Natural killer cell (primary cell): Measurements from ENCODE around the gene ARL6IP4. TPM values are rescaled to one million over a fixed set of nuclear protein-coding genes. Genes with fewer than 3 reads are reported as not detected.

Experiments used
- ATAC-seq, 3 donors: fragments of 150-1000 bp in 2 of 3; fragments of 200-7000 bp in 1 of 3; cut with Tn5 transposase; 1 replicate in 1 of 3; 2 replicates in 2 of 3; pipeline ENCODE4 v1.10.0; 2021; ENCODE audit warnings: mild to moderate bottlenecking in 2 of 3, moderate library complexity in 2 of 3
- DNase-seq, 2 donors: peaks; one replicate each; pipeline versions ENCODE4 v3.0.0 to v3.0.0-alpha.2; 2013 to 2021; ENCODE audit warnings: mixed read lengths in 1 of 2
- H3K27ac ChIP-seq: one replicate; pipeline ENCODE4 v1.5.1; 2013; ENCODE audit warnings: mild to moderate bottlenecking, low read length
- H3K27me3 ChIP-seq: one replicate; pipeline ENCODE4 v1.6.1; 2013; ENCODE audit warnings: low read length; ENCODE audit not compliant: control insufficient read depth, insufficient read depth
- H3K36me3 ChIP-seq: one replicate; pipeline ENCODE4 v1.6.1; 2013; ENCODE audit warnings: low read length; ENCODE audit not compliant: control insufficient read depth, insufficient read depth
- H3K4me1 ChIP-seq: one replicate; pipeline ENCODE4 v1.6.1; 2013; ENCODE audit warnings: low read length; ENCODE audit not compliant: control insufficient read depth, insufficient read depth
- H3K4me3 ChIP-seq: one replicate; pipeline ENCODE4 v1.5.1; 2013; ENCODE audit warnings: low read length
- H3K9me3 ChIP-seq: one replicate; pipeline ENCODE4 v1.6.1; 2013; ENCODE audit warnings: low read length; ENCODE audit not compliant: control insufficient read depth, insufficient read depth
- H3K27ac Mint-ChIP-seq, 2 donors: one replicate each; pipeline ENCODE4 v1.8.0; 2022; ENCODE audit warnings: mild to moderate bottlenecking in 2 of 2, mixed read lengths in 2 of 2, moderate library complexity in 1 of 2
- H3K27me3 Mint-ChIP-seq, 2 donors: one replicate each; pipeline ENCODE4 v1.8.0; 2022; ENCODE audit warnings: low read depth in 2 of 2, mixed read lengths in 2 of 2
- H3K36me3 Mint-ChIP-seq: one replicate; pipeline ENCODE4 v1.8.0; 2022; ENCODE audit warnings: mixed read lengths
- H3K4me1 Mint-ChIP-seq, 2 donors: one replicate each; pipeline ENCODE4 v1.8.0; 2022; ENCODE audit warnings: mixed read lengths in 2 of 2
- H3K4me3 Mint-ChIP-seq: one replicate; pipeline ENCODE4 v1.8.0; 2022; ENCODE audit warnings: mild to moderate bottlenecking, moderate library complexity, mixed read lengths
- H3K9me3 Mint-ChIP-seq, 2 donors: one replicate each; pipeline ENCODE4 v1.8.0; 2022; ENCODE audit warnings: mixed read lengths in 2 of 2
- WGBS: methylation state at CpG from one replicate; pipeline ENCODE4 v1.1.7; 2013; ENCODE audit warnings: missing lambda C conversion rate; ENCODE audit not compliant: insufficient coverage; 5-methylcytosine and 5-hydroxymethylcytosine counted together
- intact Hi-C: fragments of 100-400 bp; cut with micrococcal nuclease; formaldehyde crosslinking; loops from one replicate; pipeline ENCODE4 v1.14.2; 2022
- total RNA-seq, 4 donors: library from RNA; stranded (reverse); fragments of 120-200 nt in 1 of 4; gene quantifications; one replicate each; pipeline versions ENCODE4 v1.2.3 to v1.2.4, GENCODE V29; 2013 to 2022
- TF ChIP-seq, protein P1 (sequence below): fragments of 200-600 bp; IDR thresholded peaks from one replicate; pipeline ENCODE4 v1.8.0; 2022; ENCODE audit warnings: antibody characterized with exemption

The ARL6IP4 gene
- total RNA-seq, 3 donors from 2014 or later (not counting 1 experiment from before 2014, with no cell fraction given): 97.2 to 136 (median 116) TPM

DNA sequence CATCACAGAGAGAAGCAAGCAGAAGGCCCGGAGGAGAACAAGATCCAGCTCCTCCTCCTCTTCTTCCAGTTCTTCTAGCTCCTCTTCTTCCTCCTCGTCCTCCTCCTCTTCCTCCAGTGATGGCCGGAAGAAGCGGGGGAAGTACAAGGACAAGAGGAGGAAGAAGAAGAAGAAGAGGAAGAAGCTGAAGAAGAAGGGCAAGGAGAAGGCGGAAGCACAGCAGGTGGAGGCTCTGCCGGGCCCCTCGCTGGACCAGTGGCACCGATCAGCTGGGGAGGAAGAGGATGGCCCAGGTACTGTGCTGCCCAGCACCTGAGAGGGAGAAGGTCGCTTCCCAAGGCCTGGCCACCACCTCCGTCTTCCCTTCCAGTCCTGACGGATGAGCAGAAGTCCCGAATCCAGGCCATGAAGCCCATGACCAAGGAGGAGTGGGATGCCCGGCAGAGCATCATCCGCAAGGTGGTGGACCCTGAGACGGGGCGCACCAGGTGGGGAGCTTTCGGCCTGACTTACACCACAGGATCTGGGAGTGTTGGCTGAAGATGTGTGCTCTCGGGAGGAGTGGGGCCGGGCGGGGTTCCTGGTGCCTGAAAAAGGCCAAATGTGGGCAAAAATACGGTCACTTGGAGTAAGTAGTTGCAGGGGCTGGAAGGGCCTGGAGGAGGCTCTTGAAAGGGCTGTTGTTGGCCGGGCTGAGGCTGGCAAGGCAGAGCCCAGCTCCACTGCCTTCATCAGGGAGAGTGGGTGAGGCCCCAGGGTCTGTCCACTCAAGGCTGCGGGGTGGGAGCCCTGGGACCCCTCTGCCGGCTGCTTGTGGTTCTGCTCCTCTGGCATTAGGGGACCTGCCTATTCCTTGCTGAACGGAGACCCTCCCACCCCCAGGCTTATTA is 1.4 kb downstream of the ARL6IP4 start:
- Histone ChIP-seq H3K4me1 (peaks cover 62% of the 10 kb centered on the region), H3K4me3 (peak overlapping the region; percentile 70), H3K27ac (peak overlapping the region; percentile 61), H3K9me3 (no peaks in the 10 kb centered on the region), H3K36me3 (peaks cover 15% of the 10 kb centered on the region), H3K27me3 (no peaks in the 10 kb centered on the region)
- intact Hi-C loops: loop anchor here (5.0 kb wide), 1 partner anchor 170 kb away; the partner anchor contains the start of gene PITPNM2
- 74% methylated on average over 24 of the region's 25 CpGs for WGBS
- Mint-ChIP-seq H3K4me3 (peak overlapping the region; percentile 87), H3K27me3 (no peaks in the 10 kb centered on the region), H3K9me3 (no peaks in the 10 kb centered on the region), H3K36me3 (no peaks in the 10 kb centered on the region), H3K4me1 (peaks cover 28 to 50% of the 10 kb centered on the region in 2 donors), H3K27ac (peak overlapping the region; percentile 64 to 86)
- TF ChIP-seq, protein P1, sequence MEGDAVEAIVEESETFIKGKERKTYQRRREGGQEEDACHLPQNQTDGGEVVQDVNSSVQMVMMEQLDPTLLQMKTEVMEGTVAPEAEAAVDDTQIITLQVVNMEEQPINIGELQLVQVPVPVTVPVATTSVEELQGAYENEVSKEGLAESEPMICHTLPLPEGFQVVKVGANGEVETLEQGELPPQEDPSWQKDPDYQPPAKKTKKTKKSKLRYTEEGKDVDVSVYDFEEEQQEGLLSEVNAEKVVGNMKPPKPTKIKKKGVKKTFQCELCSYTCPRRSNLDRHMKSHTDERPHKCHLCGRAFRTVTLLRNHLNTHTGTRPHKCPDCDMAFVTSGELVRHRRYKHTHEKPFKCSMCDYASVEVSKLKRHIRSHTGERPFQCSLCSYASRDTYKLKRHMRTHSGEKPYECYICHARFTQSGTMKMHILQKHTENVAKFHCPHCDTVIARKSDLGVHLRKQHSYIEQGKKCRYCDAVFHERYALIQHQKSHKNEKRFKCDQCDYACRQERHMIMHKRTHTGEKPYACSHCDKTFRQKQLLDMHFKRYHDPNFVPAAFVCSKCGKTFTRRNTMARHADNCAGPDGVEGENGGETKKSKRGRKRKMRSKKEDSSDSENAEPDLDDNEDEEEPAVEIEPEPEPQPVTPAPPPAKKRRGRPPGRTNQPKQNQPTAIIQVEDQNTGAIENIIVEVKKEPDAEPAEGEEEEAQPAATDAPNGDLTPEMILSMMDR: no peak
- ATAC-seq: no peak
- DNase-seq: no peak

DNA sequence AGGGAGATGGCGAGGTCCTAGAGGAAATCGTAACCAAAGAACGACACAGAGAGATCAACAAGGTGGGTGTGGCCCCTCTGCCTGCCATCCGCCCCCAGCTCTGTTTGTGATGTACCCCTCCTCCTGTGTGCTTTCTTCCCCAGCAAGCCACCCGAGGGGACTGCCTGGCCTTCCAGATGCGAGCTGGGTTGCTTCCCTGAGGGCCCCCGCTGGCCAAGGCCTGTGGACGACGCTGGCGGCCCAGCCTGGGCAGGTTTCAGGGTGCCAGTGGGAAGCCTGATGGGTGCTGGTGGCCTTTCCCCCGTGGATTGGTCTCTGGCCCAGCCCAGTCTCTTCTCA is 2.0 kb downstream of the ARL6IP4 start:
- peaks cover 28 to 50% of the 10 kb centered on the region in 2 donors for H3K4me1 Mint-ChIP-seq
- ATAC-seq (no peak), DNase-seq (no peak)
- TF ChIP-seq, protein P1: no peak
- Histone ChIP-seq H3K9me3 (no peaks in the 10 kb centered on the region), H3K4me1 (peaks cover 60% of the 10 kb centered on the region), H3K27me3 (no peaks in the 10 kb centered on the region), H3K27ac (no peak overlapping the region), H3K36me3 (peaks cover 21% of the 10 kb centered on the region), H3K4me3 (no peak overlapping the region)
- intact Hi-C loops: loop anchor here (5.0 kb wide), 1 partner anchor 170 kb away; the partner anchor contains the start of gene PITPNM2
- WGBS: 83% methylated on average over 11 of the region's 11 CpGs
- H3K9me3 Mint-ChIP-seq: no peaks in the 10 kb centered on the region
- H3K27ac Mint-ChIP-seq: peak overlapping the region; percentile 58 to 64
- H3K36me3 Mint-ChIP-seq: no peaks in the 10 kb centered on the region
- H3K27me3 Mint-ChIP-seq: no peaks in the 10 kb centered on the region
- peak overlapping the region; percentile 40 for H3K4me3 Mint-ChIP-seq

DNA sequence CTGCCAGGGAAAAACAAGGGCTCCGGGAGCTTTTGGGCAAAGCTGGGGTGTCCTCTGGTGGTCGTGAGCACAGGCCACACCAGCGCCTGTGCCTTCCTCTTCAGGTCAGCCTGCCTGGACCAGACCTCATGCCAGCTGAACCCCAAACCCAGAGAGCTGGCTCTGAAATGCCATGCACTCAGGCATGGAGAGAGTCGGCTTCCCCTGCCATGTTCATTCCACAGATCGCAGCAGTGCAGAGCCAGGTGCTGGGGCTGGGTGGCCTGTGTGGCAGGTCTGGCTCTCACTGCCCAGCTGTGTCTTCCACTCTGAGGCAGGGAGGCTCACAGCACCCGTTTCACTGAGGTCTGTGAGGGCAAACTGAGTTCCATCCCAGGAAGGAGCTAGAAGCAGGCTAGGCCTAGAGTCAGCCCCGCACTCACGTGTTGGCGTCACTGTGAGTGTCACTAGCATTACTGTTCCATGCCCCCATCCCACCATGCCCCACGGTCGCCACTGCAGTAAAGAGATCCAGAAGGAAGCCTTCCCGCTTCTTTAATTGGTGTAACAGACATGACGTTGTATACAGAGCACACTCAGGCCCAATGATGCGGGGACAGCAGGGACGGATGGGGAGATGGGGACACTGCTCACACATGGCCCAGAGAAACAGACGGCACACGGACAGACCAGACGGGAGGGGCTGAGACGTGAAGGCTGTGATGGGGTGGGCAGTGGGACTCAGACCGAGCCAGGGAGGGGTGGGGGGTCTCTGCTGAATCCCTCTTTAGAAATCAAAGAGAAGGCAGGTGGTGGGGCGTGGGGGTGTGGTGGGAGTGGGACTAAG is 2.7 kb downstream of the ARL6IP4 start:
- H3K4me1 Mint-ChIP-seq: peaks cover 28 to 44% of the 10 kb centered on the region in 2 donors
- no peak overlapping the region for H3K27ac ChIP-seq
- peak overlapping the region; percentile 59 for H3K4me3 Mint-ChIP-seq
- H3K36me3 Mint-ChIP-seq: no peaks in the 10 kb centered on the region
- no peaks in the 10 kb centered on the region for H3K9me3 Mint-ChIP-seq
- DNase-seq: no peak
- no peaks in the 10 kb centered on the region for H3K9me3 ChIP-seq
- TF ChIP-seq, protein P1: no peak
- peaks cover 57% of the 10 kb centered on the region for H3K4me1 ChIP-seq
- peak overlapping the region; percentile 58 to 79 for H3K27ac Mint-ChIP-seq
- peaks cover 26% of the 10 kb centered on the region for H3K36me3 ChIP-seq
- 89% methylated on average over 21 of the region's 21 CpGs for WGBS
- H3K27me3 Mint-ChIP-seq: no peaks in the 10 kb centered on the region
- ATAC-seq: no peak
- intact Hi-C loops: loop anchor here (5.0 kb wide), 1 partner anchor 169 kb away; the partner anchor contains the start of gene PITPNM2
- H3K27me3 ChIP-seq: no peaks in the 10 kb centered on the region
- no peak overlapping the region for H3K4me3 ChIP-seq
